RKO (cell line): ENCODE measurements around the gene PRPF40B.

ENCODE experiments used
- DNase-seq: peaks from one replicate; pipeline ENCODE4 v3.0.0-alpha.2; 2016; ENCODE audit warnings: low spot score

The PRPF40B gene

DNA sequence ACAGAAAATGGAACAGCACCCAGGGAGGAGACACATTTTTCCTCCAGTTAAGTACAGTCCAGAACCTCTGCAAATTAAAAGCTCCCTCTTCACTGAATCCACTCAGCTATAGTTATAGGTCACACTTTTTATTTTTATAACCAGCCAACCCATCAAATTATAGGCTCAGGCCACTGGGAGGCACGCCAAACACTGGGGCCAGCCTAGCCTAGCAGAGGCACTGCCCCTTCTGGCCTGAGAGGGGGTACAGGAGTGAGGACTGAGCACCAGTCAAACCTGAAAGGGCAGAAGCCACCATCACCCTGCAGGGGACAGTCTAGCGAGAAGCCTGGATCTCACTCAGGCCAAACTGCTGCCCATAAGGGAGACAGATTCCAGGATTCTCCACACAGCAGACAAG lies 64.6 kb downstream of the PRPF40B start:
- no peak for DNase-seq

DNA sequence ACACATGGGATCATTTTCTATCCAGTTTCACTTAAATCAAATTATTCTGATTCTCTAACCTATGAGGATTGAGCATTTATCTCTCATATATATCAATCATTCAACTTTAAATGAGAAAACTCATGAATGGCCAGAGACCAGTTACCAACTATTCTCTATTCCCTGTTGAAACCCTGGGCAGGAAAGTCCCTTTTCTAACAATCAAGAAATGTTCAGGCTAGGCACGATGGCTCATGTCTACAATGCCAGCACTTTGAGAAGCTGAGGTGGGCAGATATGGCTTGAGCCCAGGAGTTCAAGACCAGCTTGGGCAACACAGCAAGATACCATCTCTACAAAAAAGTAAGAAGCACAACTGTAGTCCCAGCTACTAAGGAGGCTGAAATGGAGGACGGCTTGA lies 65.9 kb downstream of the PRPF40B start:
- no peak for DNase-seq

DNA sequence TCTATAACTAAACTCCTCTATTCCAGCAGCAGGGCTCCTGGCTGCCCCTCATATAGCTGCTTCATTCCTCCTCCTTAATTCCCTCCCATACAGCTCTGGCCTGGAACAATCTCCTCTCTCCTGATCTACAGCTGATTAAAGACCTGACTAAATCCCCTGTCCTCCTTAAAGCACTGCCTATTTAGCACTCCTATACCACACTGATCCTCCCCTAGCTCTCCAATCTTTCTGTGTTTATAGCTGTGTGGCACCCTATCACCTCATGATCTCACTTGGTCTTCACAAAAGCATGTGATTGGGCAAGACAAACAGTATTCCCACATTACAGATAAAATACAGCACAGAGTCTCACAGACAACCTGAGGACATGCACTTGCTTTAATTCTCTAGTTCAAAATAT lies 66.4 kb downstream of the PRPF40B start:
- no peak for DNase-seq

DNA sequence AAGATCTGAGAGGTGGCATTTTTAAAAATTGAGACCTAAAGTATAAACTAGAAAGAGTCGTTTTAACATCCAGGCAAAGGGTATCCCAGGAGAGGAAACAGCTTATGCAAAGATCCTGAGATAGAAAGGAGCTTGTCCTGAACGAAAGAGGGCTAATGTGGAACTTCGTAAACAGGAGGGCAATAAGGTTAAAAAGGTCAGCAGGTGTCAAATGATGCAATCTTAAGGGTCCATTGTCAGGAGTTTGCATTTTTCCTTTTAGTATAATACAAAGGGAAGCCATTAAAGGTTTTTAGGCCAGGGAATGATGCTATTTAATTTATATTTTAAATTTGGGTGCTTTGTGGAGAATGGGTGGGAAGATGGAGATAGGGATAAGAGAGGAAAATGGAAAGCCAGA lies 69.5 kb downstream of the PRPF40B start:
- DNase-seq: no peak

DNA sequence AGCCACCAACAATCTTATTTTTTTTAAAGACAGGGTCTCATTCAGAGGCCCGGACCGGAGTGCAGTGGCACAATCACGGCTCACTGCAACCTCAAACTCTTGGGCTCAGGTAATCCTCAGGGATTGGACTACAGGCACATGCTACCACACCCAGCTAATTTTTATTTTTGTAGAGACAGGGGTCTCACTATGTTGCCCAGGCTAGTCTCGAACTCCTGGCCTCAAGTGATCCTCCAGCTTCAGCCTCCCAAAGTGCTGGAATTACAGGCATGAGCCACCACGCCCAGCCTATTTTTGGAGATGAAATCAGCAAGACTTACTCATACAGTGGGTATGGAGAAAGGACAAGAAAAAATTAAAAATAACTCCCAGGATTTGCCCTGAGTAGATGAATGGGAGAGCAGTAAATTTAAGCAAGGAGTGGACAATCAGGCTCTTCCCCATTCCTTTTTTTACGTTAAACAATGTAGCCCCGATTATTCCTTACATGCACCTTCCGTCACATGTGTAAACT lies 70.6 kb downstream of the PRPF40B start:
- no peak for DNase-seq
